ENCODE measurements around the gene CNN1.

Gene CNN1

DNA sequence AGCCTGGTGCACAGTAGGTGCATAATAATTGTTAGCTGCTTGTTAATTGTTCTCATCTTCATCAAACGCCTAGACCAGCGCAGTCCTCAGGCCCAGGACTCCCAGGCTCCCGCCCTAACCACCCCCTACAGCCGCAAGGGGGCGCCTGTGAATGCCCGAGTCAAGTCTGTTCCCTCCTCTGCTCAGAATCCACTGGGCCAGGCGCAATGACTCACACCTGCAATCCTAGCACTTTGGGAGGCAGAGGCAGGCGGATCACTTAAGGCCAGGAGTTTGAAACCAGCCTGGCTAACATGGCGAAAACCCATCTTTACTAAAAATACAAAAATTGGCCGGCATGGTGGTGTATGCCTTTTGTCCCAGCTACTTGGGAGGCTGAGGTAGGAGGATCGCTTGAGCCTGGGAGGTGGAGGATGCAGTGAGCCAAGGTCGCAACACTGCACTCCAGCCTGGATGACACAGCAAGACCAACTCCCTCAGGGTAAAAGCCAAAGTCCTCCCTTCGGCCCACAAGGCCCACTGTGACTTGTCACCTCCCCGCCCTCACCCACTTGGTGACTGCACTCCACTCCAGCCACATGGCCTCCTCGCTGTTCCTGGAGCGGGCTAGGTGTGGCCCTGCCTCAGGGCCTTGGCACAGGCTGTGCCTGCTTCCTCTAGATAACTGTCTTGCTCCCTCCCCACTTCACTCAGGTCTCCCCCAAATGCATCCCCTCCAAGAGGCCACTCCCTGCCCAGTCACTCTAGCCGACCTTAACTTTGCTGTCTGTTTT lies 42.1 kb upstream of the CNN1 start:
- TF ChIP-seq, protein P1, sequence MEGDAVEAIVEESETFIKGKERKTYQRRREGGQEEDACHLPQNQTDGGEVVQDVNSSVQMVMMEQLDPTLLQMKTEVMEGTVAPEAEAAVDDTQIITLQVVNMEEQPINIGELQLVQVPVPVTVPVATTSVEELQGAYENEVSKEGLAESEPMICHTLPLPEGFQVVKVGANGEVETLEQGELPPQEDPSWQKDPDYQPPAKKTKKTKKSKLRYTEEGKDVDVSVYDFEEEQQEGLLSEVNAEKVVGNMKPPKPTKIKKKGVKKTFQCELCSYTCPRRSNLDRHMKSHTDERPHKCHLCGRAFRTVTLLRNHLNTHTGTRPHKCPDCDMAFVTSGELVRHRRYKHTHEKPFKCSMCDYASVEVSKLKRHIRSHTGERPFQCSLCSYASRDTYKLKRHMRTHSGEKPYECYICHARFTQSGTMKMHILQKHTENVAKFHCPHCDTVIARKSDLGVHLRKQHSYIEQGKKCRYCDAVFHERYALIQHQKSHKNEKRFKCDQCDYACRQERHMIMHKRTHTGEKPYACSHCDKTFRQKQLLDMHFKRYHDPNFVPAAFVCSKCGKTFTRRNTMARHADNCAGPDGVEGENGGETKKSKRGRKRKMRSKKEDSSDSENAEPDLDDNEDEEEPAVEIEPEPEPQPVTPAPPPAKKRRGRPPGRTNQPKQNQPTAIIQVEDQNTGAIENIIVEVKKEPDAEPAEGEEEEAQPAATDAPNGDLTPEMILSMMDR (IDR thresholded peaks at IDR 0.05; ENCODE audit: low read depth, low read length), result peak; percentile 84
- no peak for TF ChIP-seq POLR2A (IDR thresholded peaks at IDR 0.05; ENCODE audit: extremely low read depth, insufficient read length)
- DNase-seq (ENCODE audit: low read depth), result peak; percentile 79
- no peak overlapping the region for H3K4me3 ChIP-seq (ENCODE audit: low read depth, low read length)

DNA sequence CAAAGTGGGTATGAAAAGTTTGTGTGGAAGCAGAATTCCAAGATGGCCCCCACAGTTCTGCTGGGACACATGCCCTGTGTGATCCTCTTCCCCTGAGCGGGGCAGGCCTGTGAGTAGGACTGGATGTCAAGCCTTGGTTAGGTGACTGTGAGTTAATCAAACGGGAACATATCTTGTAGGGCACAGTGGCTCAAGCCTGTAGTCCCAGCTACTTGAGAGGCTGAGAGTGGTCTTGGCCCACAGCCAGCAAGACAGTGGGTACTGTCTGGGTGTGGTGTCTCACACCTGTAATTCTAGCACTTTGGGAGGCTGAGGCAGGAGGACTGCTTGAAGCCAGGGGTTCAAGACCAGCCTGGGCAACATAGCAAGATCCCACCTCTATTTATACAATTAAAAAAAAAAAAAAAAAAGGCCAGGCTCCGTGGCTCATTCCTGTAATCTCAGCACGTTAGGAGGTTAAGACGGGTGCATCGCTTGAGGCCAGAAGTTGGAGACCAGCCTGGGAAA lies 39.4 kb upstream of the CNN1 start:
- no peak for DNase-seq (ENCODE audit: low read depth)
- H3K4me3 ChIP-seq (ENCODE audit: low read depth, low read length), result no peak overlapping the region
- TF ChIP-seq, protein P2, sequence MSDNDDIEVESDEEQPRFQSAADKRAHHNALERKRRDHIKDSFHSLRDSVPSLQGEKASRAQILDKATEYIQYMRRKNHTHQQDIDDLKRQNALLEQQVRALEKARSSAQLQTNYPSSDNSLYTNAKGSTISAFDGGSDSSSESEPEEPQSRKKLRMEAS (IDR thresholded peaks at IDR 0.05; ENCODE audit: low read depth, low read length), result no peak
- TF ChIP-seq, protein P1 (IDR thresholded peaks at IDR 0.05; ENCODE audit: low read depth, low read length), result no peak
- no peak for TF ChIP-seq MYC (IDR thresholded peaks at IDR 0.05; ENCODE audit: low read depth, low read length)
- no peak for TF ChIP-seq POLR2A (IDR thresholded peaks at IDR 0.05; ENCODE audit: extremely low read depth, insufficient read length)

DNA sequence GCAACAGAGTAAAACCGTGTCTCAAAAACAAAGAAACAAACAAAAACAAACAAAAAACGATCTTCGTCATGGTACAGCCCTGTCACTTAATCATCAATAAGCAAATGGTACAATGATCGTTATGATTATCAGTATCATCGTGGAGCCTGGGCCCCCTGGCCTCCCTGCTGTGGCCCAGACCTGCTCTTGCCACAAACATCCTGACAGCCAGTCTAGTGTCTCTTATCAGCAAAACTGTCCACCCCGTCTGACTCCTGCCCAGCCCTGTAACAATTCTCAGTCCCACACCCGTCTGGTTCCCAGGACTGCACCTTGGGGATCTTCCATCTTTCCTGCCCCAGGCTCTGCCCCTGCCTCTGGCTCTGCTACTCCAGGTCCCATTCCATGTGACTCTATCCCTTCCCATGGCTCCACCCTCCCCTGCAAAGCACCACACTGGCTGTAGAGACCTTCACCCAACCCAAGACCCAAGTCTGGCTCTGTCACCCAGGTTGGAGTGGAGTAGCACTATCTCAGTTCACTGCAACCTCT lies 38.7 kb upstream of the CNN1 start:
- no peak for TF ChIP-seq MYC (IDR thresholded peaks at IDR 0.05; ENCODE audit: low read depth, low read length)
- no peak overlapping the region for H3K4me3 ChIP-seq (ENCODE audit: low read depth, low read length)
- no peak for DNase-seq (ENCODE audit: low read depth)

DNA sequence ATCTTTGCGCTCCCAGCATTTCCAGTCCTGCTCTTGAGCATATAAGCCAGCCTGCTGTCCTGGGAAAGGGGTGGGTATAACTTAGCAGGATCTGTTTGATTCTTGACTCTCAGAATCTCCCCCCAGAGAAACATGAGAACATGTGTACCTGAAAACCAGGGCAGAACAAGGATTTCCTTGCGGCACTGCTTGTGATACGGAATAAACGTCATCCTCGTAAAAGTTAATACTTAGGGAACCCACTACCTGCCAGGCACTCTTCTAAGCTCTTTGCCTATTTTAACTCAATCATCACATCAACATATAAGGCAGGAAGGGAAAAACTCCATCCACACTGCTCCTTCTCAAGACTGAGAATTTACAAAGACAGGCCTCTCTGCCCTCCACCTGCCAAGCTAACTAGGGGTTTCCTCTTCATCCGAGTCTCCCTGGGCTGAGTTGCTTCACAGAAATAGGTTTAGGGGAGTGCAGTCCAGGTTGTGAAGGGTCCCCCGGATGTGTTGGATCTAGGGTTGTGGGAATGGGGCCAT lies 34.1 kb upstream of the CNN1 start:
- TF ChIP-seq, protein P2 (IDR thresholded peaks at IDR 0.05; ENCODE audit: low read depth, low read length), result no peak
- TF ChIP-seq POLR2A (IDR thresholded peaks at IDR 0.05; ENCODE audit: extremely low read depth, insufficient read length), result no peak
- TF ChIP-seq, protein P1 (IDR thresholded peaks at IDR 0.05; ENCODE audit: low read depth, low read length), result no peak
- no peak for TF ChIP-seq MYC (IDR thresholded peaks at IDR 0.05; ENCODE audit: low read depth, low read length)
- DNase-seq (ENCODE audit: low read depth), result no peak

DNA sequence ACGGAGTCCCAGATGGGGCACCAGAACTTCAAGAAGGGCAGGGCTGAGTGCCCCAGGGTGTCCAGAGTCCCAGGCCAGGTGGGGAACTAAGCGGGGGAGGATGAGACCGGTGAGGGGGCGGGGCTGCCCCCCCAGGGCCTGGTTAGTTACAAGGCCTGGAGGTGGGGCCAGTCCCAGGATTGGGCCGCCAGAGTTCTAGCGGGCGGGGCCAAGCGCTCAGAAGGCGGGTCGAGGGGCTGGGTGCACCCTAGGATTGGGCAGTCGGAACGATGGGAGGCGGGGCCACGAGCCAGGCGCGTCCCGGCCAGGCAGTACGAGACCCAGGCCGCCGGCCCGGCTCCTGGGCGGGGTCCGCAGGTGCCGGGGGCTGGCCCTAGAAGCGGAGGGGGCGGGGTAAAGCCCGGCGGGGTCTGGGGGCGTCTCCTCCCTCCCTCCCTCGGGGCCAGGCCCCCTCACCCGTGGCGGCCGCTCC lies 33.6 kb upstream of the CNN1 start:
- peak overlapping the region; percentile 49 for H3K4me3 ChIP-seq (ENCODE audit: low read depth, low read length)

More for the DNA sequence above, 34.1 kb upstream of the CNN1 start:
- peak overlapping the region; percentile 49 for H3K4me3 ChIP-seq (ENCODE audit: low read depth, low read length)

DNA sequence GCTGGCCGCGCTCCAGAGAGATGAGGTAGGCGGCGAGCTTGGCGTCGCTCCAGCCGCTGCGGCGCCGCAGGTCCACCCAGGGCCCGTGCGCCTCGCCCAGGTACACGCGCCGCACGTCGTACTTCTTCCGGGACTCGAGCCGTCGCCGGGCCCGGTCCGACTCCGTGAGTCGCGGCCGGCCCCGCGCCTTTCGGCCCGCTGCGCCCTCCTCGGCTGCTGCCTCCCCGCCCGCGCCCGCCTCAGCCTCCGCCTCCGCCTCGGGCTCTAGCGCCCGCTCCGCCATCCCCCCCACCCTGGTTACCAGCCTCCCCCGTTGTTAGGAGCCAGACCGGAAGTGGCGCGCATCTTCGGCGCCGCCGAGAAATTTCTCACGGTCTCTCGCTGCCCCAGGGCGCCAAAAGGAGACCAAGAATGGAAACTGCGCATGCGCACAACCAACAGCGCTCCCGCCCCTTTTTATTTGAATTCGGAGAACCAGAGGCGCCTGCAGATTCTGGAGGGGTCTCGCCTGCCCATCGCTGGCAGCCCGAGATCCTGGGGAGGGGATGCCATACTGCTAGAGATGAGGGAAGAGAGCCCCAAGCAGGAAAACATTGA lies 33.0 kb upstream of the CNN1 start, which contains the start of gene ZNF653:
ZNF653 (minus strand) TSS at position 336 of the 597 bp plus-strand sequence; CDS start at position 283, 53 bp downstream.
- H3K4me3 ChIP-seq (ENCODE audit: low read depth, low read length), result peak within 1 kb of the TSS; percentile 53
- peak; percentile 18 for TF ChIP-seq POLR2A (IDR thresholded peaks at IDR 0.05; ENCODE audit: extremely low read depth, insufficient read length)
- TF ChIP-seq, protein P1 (IDR thresholded peaks at IDR 0.05; ENCODE audit: low read depth, low read length), result no peak
- peak; percentile 92 for DNase-seq (ENCODE audit: low read depth)

More for the DNA sequence above, 33.6 kb upstream of the CNN1 start:
- DNase-seq (ENCODE audit: low read depth), result peak; percentile 94
- TF ChIP-seq, protein P2 (IDR thresholded peaks at IDR 0.05; ENCODE audit: low read depth, low read length), result no peak; the same call in 1 of the 2 replicates
- TF ChIP-seq MYC (IDR thresholded peaks at IDR 0.05; ENCODE audit: low read depth, low read length), result 0 out of 2 replicates have a peak, but pooled peaks have one; percentile 21

Measured in NB4 (cell line).